ENCODE data around the gene SMIM1.

SMIM1 gene

DNA sequence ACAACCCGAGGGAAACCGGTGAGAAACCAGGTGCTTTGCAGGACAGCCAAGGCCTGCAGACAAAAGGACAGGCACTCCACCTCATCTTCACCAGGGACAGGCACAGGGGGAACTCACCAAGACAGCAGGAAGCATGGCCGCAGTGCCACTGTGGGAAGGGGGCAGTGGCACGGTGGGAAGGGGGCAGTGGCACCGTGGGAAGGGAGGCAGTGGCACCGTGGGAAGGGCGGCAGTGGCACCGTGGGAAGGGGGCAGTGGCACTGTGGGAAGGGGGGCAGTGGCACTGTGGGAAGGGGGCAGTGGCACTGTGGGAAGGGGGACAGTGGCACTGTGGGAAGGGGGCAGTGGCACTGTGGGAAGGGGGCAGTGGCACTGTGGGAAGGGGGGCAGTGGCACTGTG, 52.1 kb downstream of the SMIM1 start:
- TF ChIP-seq, protein P1, sequence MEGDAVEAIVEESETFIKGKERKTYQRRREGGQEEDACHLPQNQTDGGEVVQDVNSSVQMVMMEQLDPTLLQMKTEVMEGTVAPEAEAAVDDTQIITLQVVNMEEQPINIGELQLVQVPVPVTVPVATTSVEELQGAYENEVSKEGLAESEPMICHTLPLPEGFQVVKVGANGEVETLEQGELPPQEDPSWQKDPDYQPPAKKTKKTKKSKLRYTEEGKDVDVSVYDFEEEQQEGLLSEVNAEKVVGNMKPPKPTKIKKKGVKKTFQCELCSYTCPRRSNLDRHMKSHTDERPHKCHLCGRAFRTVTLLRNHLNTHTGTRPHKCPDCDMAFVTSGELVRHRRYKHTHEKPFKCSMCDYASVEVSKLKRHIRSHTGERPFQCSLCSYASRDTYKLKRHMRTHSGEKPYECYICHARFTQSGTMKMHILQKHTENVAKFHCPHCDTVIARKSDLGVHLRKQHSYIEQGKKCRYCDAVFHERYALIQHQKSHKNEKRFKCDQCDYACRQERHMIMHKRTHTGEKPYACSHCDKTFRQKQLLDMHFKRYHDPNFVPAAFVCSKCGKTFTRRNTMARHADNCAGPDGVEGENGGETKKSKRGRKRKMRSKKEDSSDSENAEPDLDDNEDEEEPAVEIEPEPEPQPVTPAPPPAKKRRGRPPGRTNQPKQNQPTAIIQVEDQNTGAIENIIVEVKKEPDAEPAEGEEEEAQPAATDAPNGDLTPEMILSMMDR (IDR thresholded peaks at IDR 0.05; ENCODE audit: poor library complexity, severe bottlenecking) = no peak
- Histone ChIP-seq H3K4me3 (ENCODE audit: severe bottlenecking) (no peak overlapping the region), H3K27ac (ENCODE audit: poor library complexity, severe bottlenecking) (no peak overlapping the region), H3K27me3 (ENCODE audit: insufficient read depth, poor library complexity, severe bottlenecking) (no peaks in the 10 kb centered on the region), H3K9me3 (ENCODE audit: severe bottlenecking) (no peaks in the 10 kb centered on the region), H3K36me3 (ENCODE audit: low read depth) (peaks cover 23% of the 10 kb centered on the region), H3K4me1 (ENCODE audit: insufficient read depth, poor library complexity, severe bottlenecking) (no peaks in the 10 kb centered on the region)
- DNase-seq (ENCODE audit: low spot score) (no peak), ATAC-seq (ENCODE audit: low read depth) (no peak)

DNA sequence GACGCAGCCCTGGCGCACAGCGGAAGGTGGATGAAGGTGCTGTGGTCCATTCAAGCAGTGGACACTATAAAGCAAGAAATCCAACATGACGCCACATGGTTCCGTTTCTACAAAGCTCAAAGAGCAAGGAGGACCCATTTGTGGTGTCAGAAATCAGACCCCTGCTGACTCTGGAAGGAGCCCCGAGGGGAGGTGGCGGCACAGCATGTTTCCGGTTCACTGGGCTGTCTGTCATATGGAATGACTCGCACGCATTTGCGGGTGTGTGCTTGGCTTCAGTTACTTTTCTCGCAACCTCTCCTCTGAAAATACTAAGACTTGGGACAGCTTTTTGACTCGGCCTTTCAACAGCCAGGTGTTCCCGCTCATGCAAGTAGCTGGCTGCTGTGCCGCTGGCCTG, 52.8 kb downstream of the SMIM1 start:
- TF ChIP-seq, protein P1 (IDR thresholded peaks at IDR 0.05; ENCODE audit: poor library complexity, severe bottlenecking) = no peak
- Histone ChIP-seq H3K27me3 (ENCODE audit: insufficient read depth, poor library complexity, severe bottlenecking) (no peaks in the 10 kb centered on the region), H3K27ac (ENCODE audit: poor library complexity, severe bottlenecking) (no peak overlapping the region), H3K4me1 (ENCODE audit: insufficient read depth, poor library complexity, severe bottlenecking) (no peaks in the 10 kb centered on the region), H3K4me3 (ENCODE audit: severe bottlenecking) (no peak overlapping the region), H3K36me3 (ENCODE audit: low read depth) (peaks cover 30% of the 10 kb centered on the region), H3K9me3 (ENCODE audit: severe bottlenecking) (no peaks in the 10 kb centered on the region)
- no peak for DNase-seq (ENCODE audit: low spot score)
- ATAC-seq (ENCODE audit: low read depth) = no peak

Measured in RWPE2 (cell line).